Activated naive CD8-positive, alpha-beta T cell treated with anti-CD3 and anti-CD28 coated beads, Interleukin-2, amount 50 U/mL, for 24 hours (primary cell): ENCODE results near the gene PGA5.
"Not testable (repeated sequence)": the region's sequence is repeated elsewhere in the genome, so short reads cannot be mapped to it uniquely, and the experiment has no call there.

Source experiments
- ATAC-seq: fragments of 150-1000 bp; cut with Tn5 transposase; one replicate; pipeline ENCODE4 v1.10.0; 2021
- DNase-seq: peaks from one replicate; pipeline ENCODE4 v3.0.0; 2021
- H3K27ac Mint-ChIP-seq: one replicate; pipeline ENCODE4 v1.8.0; 2021; ENCODE audit warnings: mild to moderate bottlenecking, mixed read lengths
- H3K27me3 Mint-ChIP-seq: one replicate; pipeline ENCODE4 v1.8.0; 2021; ENCODE audit warnings: mixed read lengths
- H3K36me3 Mint-ChIP-seq: one replicate; pipeline ENCODE4 v1.8.0; 2021; ENCODE audit warnings: low read depth, mixed read lengths
- H3K4me1 Mint-ChIP-seq: one replicate; pipeline ENCODE4 v1.8.0; 2021; ENCODE audit warnings: mixed read lengths
- H3K4me3 Mint-ChIP-seq: one replicate; pipeline ENCODE4 v1.8.0; 2021; ENCODE audit warnings: mild to moderate bottlenecking, moderate library complexity, mixed read lengths
- H3K9me3 Mint-ChIP-seq: one replicate; pipeline ENCODE4 v1.8.0; 2021; ENCODE audit warnings: mixed read lengths

PGA5 gene

GRCh38 chr11:61240875-61241274 is at the start of gene PGA5:
Gene PGA5, plus strand, starts transcription at chr11:61241175. Its CDS starts 52 bp downstream, at chr11:61241227.
- not testable (repeated sequence) for H3K4me3 Mint-ChIP-seq, H3K4me1 Mint-ChIP-seq, H3K36me3 Mint-ChIP-seq, H3K27me3 Mint-ChIP-seq, H3K27ac Mint-ChIP-seq, DNase-seq, ATAC-seq, H3K9me3 Mint-ChIP-seq

- Mint-ChIP-seq H3K4me3 (no peak overlapping the region), H3K27ac (no peak overlapping the region), H3K36me3 (no peaks in the 10 kb centered on the region), H3K9me3 (no peaks in the 10 kb centered on the region), H3K4me1 (no peaks in the 10 kb centered on the region), H3K27me3 (no peaks in the 10 kb centered on the region)
- ATAC-seq (no peak), DNase-seq (no peak)
Observed at GRCh38 chr11:61193596-61193995, 47.4 kb upstream of the PGA5 start.

GRCh38 chr11:61194169-61194671 is 46.8 kb upstream of the PGA5 start:
- Mint-ChIP-seq H3K4me3 (no peak overlapping the region), H3K36me3 (no peaks in the 10 kb centered on the region), H3K4me1 (no peaks in the 10 kb centered on the region), H3K27me3 (no peaks in the 10 kb centered on the region), H3K27ac (no peak overlapping the region), H3K9me3 (peaks cover 4% of the 10 kb centered on the region)
- DNase-seq (no peak), ATAC-seq (no peak)

DNA sequence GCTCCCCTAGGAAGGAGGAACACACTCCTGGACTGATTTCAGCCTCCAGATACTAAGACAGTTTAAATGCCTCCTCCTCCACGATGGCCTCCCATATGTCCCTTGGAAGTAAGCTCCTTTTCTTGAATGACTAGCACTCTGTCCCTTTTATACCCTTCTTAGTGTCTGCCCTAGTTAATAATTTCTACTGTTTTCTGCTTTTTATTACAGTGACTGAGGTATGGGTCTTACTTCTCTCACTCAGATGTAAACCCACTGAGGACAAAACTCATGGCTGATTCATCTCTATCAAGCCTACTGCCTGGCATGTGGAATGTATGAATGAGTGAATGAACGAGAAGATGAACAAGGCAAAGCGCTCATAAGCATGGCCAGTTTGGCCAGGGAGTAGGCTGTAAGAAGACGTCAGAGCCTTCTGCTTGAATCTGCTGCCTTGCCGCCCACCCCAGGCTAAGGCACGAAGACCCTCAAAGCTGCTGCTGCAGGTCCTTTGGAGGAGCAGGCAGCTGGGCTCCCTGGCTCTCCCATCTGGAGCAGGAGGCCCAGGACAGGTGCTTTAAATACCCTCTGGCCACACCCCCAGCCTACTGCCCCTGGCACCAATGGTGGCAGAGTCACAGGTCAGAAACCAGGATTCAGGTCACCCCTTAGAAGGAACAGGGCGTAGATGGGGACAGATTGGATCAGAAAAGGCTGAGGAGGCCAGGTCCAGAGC is 45.8 kb upstream of the PGA5 start:
- ATAC-seq = no peak
- Mint-ChIP-seq H3K27ac (no peak overlapping the region), H3K36me3 (no peaks in the 10 kb centered on the region), H3K9me3 (peaks cover 5% of the 10 kb centered on the region), H3K4me1 (no peaks in the 10 kb centered on the region), H3K4me3 (no peak overlapping the region), H3K27me3 (no peaks in the 10 kb centered on the region)
- no peak for DNase-seq

- ATAC-seq (no peak), DNase-seq (no peak)
- peaks cover 5% of the 10 kb centered on the region for H3K9me3 Mint-ChIP-seq
- H3K27ac Mint-ChIP-seq = no peak overlapping the region
- no peaks in the 10 kb centered on the region for H3K4me1 Mint-ChIP-seq
- H3K27me3 Mint-ChIP-seq = no peaks in the 10 kb centered on the region
- no peaks in the 10 kb centered on the region for H3K36me3 Mint-ChIP-seq
- H3K4me3 Mint-ChIP-seq = no peak overlapping the region
Observed at GRCh38 chr11:61195719-61196118, 45.3 kb upstream of the PGA5 start.

GRCh38 chr11:61198361-61198760 is 42.6 kb upstream of the PGA5 start:
- Mint-ChIP-seq H3K27me3 (peaks cover 7% of the 10 kb centered on the region), H3K36me3 (no peaks in the 10 kb centered on the region), H3K27ac (no peak overlapping the region), H3K4me3 (no peak overlapping the region), H3K4me1 (no peaks in the 10 kb centered on the region), H3K9me3 (peaks cover 5% of the 10 kb centered on the region)
- no peak for ATAC-seq
- no peak for DNase-seq

DNA sequence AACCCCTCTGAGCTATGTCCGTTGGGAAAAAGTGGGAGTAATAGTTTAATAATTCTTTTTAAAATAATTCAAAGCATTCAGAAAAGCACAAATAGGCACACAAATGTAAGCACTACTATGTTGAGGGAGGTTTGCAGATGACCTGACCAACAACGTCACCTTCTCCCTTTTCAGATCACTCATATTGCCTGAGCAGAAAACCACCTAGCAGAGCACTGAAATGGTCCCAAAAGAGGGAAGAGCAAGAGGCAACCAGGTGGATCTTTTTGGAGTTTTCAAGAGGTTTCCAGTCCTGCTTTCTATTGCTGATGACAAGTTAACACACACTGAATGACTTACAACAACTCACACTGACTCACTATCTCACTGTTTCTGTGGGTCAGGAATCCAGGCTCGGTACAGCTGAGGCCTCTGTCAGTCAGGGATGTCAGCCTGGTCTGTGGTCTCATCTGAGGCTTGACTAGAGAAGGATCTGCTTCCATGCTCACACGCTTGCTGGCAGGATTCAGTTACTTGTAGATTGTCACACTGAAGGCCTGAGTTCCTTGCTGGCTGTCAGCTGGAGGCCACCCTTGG is 41.9 kb upstream of the PGA5 start:
- peaks cover 10% of the 10 kb centered on the region for H3K27me3 Mint-ChIP-seq
- H3K27ac Mint-ChIP-seq = no peak overlapping the region
- H3K4me1 Mint-ChIP-seq = no peaks in the 10 kb centered on the region
- no peaks in the 10 kb centered on the region for H3K36me3 Mint-ChIP-seq
- DNase-seq = no peak
- H3K4me3 Mint-ChIP-seq = no peak overlapping the region
- no peak for ATAC-seq
- H3K9me3 Mint-ChIP-seq = peaks cover 5% of the 10 kb centered on the region

DNA sequence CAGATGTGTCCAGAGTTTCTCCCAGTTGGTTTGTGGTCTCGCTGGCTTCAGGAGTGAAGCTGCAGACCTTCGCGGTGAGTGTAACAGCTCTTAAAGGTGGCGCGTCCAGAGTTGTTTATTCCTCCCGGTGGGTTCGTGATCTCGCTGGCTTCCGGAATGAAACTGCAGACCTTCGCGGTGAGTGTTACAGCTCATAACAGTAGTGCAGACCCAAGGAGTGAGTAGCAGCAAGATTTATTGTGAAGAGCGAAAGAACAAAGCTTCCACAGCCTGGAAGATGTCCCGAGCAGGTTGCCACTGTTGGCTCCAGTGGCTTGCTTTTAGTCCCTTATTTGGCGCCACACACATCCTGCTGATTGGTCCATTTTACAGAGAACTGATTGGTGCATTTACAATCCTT is 39.5 kb upstream of the PGA5 start:
- Mint-ChIP-seq H3K4me3 (no peak overlapping the region), H3K9me3 (peaks cover 5% of the 10 kb centered on the region), H3K27me3 (peaks cover 10% of the 10 kb centered on the region), H3K4me1 (no peaks in the 10 kb centered on the region), H3K27ac (no peak overlapping the region), H3K36me3 (no peaks in the 10 kb centered on the region)
- DNase-seq (no peak), ATAC-seq (no peak)

- DNase-seq, H3K27ac Mint-ChIP-seq, H3K36me3 Mint-ChIP-seq, ATAC-seq, H3K4me1 Mint-ChIP-seq, H3K4me3 Mint-ChIP-seq, H3K9me3 Mint-ChIP-seq, H3K27me3 Mint-ChIP-seq: not testable (repeated sequence)
Observed at GRCh38 chr11:61202950-61203746, 37.8 kb upstream of the PGA5 start, which contains the start of gene PGA3. Gene PGA3, plus strand, starts transcription at chr11:61203515. Its CDS starts 50 bp downstream, at chr11:61203565.

DNA sequence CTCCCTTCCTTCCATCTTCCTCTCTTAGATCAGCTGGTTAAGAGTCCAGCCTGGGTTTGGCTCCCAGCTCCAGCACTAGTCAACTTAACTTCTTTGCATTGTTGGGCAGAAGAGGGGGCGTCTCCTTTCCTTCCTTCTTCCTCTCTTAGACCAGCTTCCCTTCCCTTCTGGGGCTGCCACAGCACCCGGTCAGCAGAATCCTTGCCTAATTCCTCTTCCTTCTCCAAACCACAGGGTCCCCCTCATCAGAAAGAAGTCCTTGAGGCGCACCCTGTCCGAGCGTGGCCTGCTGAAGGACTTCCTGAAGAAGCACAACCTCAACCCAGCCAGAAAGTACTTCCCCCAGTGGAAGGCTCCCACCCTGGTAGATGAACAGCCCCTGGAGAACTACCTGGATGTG is 37.1 kb upstream of the PGA5 start:
- not testable (repeated sequence) for H3K27ac Mint-ChIP-seq, H3K4me3 Mint-ChIP-seq, H3K36me3 Mint-ChIP-seq, H3K27me3 Mint-ChIP-seq, H3K4me1 Mint-ChIP-seq, ATAC-seq, H3K9me3 Mint-ChIP-seq, DNase-seq

GRCh38 chr11:61204502-61205059 is 36.4 kb upstream of the PGA5 start:
- not testable (repeated sequence) for H3K9me3 Mint-ChIP-seq, H3K4me3 Mint-ChIP-seq, H3K27me3 Mint-ChIP-seq, H3K36me3 Mint-ChIP-seq, ATAC-seq, H3K27ac Mint-ChIP-seq, DNase-seq, H3K4me1 Mint-ChIP-seq

DNA sequence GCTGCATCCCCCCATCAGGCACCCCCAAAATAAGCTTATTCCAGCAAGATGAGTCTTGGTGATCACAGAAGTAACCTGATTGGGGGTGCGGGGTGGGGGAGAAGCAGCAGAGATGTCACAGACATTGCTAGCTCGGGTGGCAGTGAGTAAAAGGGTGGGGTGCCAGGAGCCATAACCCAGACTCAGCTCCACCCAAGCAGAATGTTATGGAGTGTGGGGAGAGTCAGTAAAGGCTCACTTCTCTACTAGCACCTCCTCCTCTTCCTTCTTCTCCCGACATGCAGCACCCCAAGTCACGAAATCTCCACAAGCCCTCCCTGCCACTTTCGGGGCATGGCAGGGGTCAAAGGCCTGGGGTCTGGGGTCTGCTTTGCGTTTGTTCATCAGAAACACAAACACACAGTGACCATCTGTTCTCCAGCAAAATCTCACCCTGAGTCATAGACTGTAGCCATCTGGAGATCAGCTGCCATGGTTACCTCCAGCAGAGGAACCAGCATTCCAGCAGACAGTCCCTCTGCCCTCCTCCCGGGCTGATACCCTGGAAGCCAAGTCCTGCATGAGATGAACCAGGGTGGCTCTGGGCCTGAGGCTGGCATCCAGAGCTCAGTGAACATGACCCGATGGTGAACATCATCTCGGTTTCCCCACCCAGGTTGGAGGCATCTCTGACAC is 33.2 kb upstream of the PGA5 start:
- not testable (repeated sequence) for H3K36me3 Mint-ChIP-seq, H3K9me3 Mint-ChIP-seq, H3K4me3 Mint-ChIP-seq, H3K4me1 Mint-ChIP-seq, ATAC-seq, H3K27me3 Mint-ChIP-seq, H3K27ac Mint-ChIP-seq, DNase-seq

DNA sequence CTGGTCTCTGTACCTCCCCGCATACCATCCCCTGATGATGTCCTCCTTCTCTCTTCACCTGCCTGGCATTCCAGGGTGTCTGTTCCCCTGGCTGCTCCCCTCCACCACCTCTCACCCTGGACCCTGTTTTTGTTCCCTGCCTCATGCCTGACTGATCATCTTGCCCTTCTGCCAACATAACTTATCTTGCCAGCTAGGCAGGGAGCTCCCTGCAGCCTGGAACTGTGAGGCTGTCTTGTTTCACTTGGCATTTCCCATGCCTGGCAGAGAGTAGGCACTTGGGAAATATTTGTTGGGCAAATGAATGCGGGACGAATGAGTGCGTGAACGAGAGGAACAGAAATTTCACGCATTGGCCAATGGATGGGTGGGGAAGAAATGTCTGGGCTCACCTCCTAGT is 30.3 kb upstream of the PGA5 start:
- H3K36me3 Mint-ChIP-seq, H3K27me3 Mint-ChIP-seq, H3K4me3 Mint-ChIP-seq, ATAC-seq, H3K27ac Mint-ChIP-seq, DNase-seq, H3K4me1 Mint-ChIP-seq, H3K9me3 Mint-ChIP-seq: not testable (repeated sequence)

GRCh38 chr11:61211327-61211952 is 29.5 kb upstream of the PGA5 start:
- not testable (repeated sequence) for DNase-seq, H3K4me3 Mint-ChIP-seq, H3K36me3 Mint-ChIP-seq, H3K27me3 Mint-ChIP-seq, H3K4me1 Mint-ChIP-seq, H3K9me3 Mint-ChIP-seq, H3K27ac Mint-ChIP-seq, ATAC-seq
